Measurements from ENCODE around the gene GPHN.

Gene GPHN

GRCh38 chr14:66507722-66508546, at the start of gene GPHN:
GPHN (plus strand) TSS chr14:66508147.
- Histone ChIP-seq H3K9me3 (ENCODE audit: control insufficient read depth, insufficient read depth, low read length) (no peaks in the 10 kb centered on the region), H3K36me3 (ENCODE audit: insufficient read depth, low read length) (no peaks in the 10 kb centered on the region), H3K9ac (ENCODE audit: low read depth, low read length) (peak within 1 kb of the TSS; percentile 69), H3K4me1 (ENCODE audit: insufficient read depth, low read length) (no peaks in the 10 kb centered on the region)

- Histone ChIP-seq H3K36me3 (ENCODE audit: insufficient read depth, low read length) (no peaks in the 10 kb centered on the region), H3K9ac (ENCODE audit: low read depth, low read length) (no peak overlapping the region), H3K9me3 (ENCODE audit: control insufficient read depth, insufficient read depth, low read length) (0 out of 2 replicates have a peak, but pooled peaks cover 4% of the 10 kb centered on the region), H3K4me1 (ENCODE audit: insufficient read depth, low read length) (no peaks in the 10 kb centered on the region)
Measured at GRCh38 chr14:66459603-66460002, 48.3 kb upstream of the GPHN start.

- Histone ChIP-seq H3K9ac (ENCODE audit: low read depth, low read length) (no peak overlapping the region), H3K9me3 (ENCODE audit: control insufficient read depth, insufficient read depth, low read length) (0 out of 2 replicates have a peak, but pooled peaks cover 6% of the 10 kb centered on the region), H3K4me1 (ENCODE audit: insufficient read depth, low read length) (no peaks in the 10 kb centered on the region), H3K36me3 (ENCODE audit: insufficient read depth, low read length) (no peaks in the 10 kb centered on the region)
Measured at GRCh38 chr14:66464261-66464660, 43.7 kb upstream of the GPHN start.

GRCh38 chr14:66468778-66469367, 39.1 kb upstream of the GPHN start:
- no peak overlapping the region for H3K9ac ChIP-seq (ENCODE audit: low read depth, low read length)

GRCh38 chr14:66471584-66471983, 36.4 kb upstream of the GPHN start:
- peaks cover 7% of the 10 kb centered on the region for H3K9me3 ChIP-seq (ENCODE audit: control insufficient read depth, insufficient read depth, low read length)
- H3K36me3 ChIP-seq (ENCODE audit: insufficient read depth, low read length): no peaks in the 10 kb centered on the region
- no peaks in the 10 kb centered on the region for H3K4me1 ChIP-seq (ENCODE audit: insufficient read depth, low read length)
- H3K9ac ChIP-seq (ENCODE audit: low read depth, low read length): no peak overlapping the region

More at GRCh38 chr14:66468778-66469367, 39.1 kb upstream of the GPHN start:
- no peaks in the 10 kb centered on the region for H3K4me1 ChIP-seq (ENCODE audit: insufficient read depth, low read length)
- no peaks in the 10 kb centered on the region for H3K36me3 ChIP-seq (ENCODE audit: insufficient read depth, low read length)
- H3K9me3 ChIP-seq (ENCODE audit: control insufficient read depth, insufficient read depth, low read length): peaks cover 11% of the 10 kb centered on the region

- H3K9ac ChIP-seq (ENCODE audit: low read depth, low read length): no peak overlapping the region
- peaks cover 7% of the 10 kb centered on the region for H3K9me3 ChIP-seq (ENCODE audit: control insufficient read depth, insufficient read depth, low read length)
- H3K4me1 ChIP-seq (ENCODE audit: insufficient read depth, low read length): no peaks in the 10 kb centered on the region
- no peaks in the 10 kb centered on the region for H3K36me3 ChIP-seq (ENCODE audit: insufficient read depth, low read length)
Measured at GRCh38 chr14:66472251-66472650, 35.7 kb upstream of the GPHN start.

GRCh38 chr14:66473223-66473622, 34.7 kb upstream of the GPHN start:
- Histone ChIP-seq H3K9ac (ENCODE audit: low read depth, low read length) (no peak overlapping the region), H3K9me3 (ENCODE audit: control insufficient read depth, insufficient read depth, low read length) (peaks cover 7% of the 10 kb centered on the region), H3K4me1 (ENCODE audit: insufficient read depth, low read length) (no peaks in the 10 kb centered on the region)

GRCh38 chr14:66476964-66477363, 31.0 kb upstream of the GPHN start:
- Histone ChIP-seq H3K4me1 (ENCODE audit: insufficient read depth, low read length) (no peaks in the 10 kb centered on the region), H3K9me3 (ENCODE audit: control insufficient read depth, insufficient read depth, low read length) (no peaks in the 10 kb centered on the region; the same call in 1 of the 2 replicates), H3K9ac (ENCODE audit: low read depth, low read length) (no peak overlapping the region), H3K36me3 (ENCODE audit: insufficient read depth, low read length) (no peaks in the 10 kb centered on the region)

More at GRCh38 chr14:66473223-66473622, 34.7 kb upstream of the GPHN start:
- H3K36me3 ChIP-seq (ENCODE audit: insufficient read depth, low read length): no peaks in the 10 kb centered on the region

- Histone ChIP-seq H3K9me3 (ENCODE audit: control insufficient read depth, insufficient read depth, low read length) (no peaks in the 10 kb centered on the region), H3K9ac (ENCODE audit: low read depth, low read length) (no peak overlapping the region), H3K36me3 (ENCODE audit: insufficient read depth, low read length) (no peaks in the 10 kb centered on the region)
Measured at GRCh38 chr14:66477567-66477966, 30.4 kb upstream of the GPHN start.

GRCh38 chr14:66482873-66483272, 25.1 kb upstream of the GPHN start:
- Histone ChIP-seq H3K4me1 (ENCODE audit: insufficient read depth, low read length) (no peaks in the 10 kb centered on the region), H3K9me3 (ENCODE audit: control insufficient read depth, insufficient read depth, low read length) (no peaks in the 10 kb centered on the region), H3K9ac (ENCODE audit: low read depth, low read length) (no peak overlapping the region), H3K36me3 (ENCODE audit: insufficient read depth, low read length) (no peaks in the 10 kb centered on the region)

More at GRCh38 chr14:66477567-66477966, 30.4 kb upstream of the GPHN start:
- H3K4me1 ChIP-seq (ENCODE audit: insufficient read depth, low read length): no peaks in the 10 kb centered on the region

GRCh38 chr14:66483322-66483721, 24.6 kb upstream of the GPHN start:
- Histone ChIP-seq H3K9ac (ENCODE audit: low read depth, low read length) (no peak overlapping the region), H3K4me1 (ENCODE audit: insufficient read depth, low read length) (no peaks in the 10 kb centered on the region), H3K36me3 (ENCODE audit: insufficient read depth, low read length) (no peaks in the 10 kb centered on the region), H3K9me3 (ENCODE audit: control insufficient read depth, insufficient read depth, low read length) (no peaks in the 10 kb centered on the region)

GRCh38 chr14:66485029-66485428, 22.9 kb upstream of the GPHN start:
- Histone ChIP-seq H3K4me1 (ENCODE audit: insufficient read depth, low read length) (no peaks in the 10 kb centered on the region), H3K9me3 (ENCODE audit: control insufficient read depth, insufficient read depth, low read length) (no peaks in the 10 kb centered on the region), H3K36me3 (ENCODE audit: insufficient read depth, low read length) (no peaks in the 10 kb centered on the region), H3K9ac (ENCODE audit: low read depth, low read length) (no peak overlapping the region)

GRCh38 chr14:66485910-66486421, 22.0 kb upstream of the GPHN start, which contains the start of gene CCDC196:
CCDC196 (plus strand) TSS chr14:66486371; CDS start chr14:66486503, 132 bp downstream.
- Histone ChIP-seq H3K36me3 (ENCODE audit: insufficient read depth, low read length) (no peaks in the 10 kb centered on the region), H3K9me3 (ENCODE audit: control insufficient read depth, insufficient read depth, low read length) (no peaks in the 10 kb centered on the region), H3K9ac (ENCODE audit: low read depth, low read length) (no peak within 1 kb of the TSS), H3K4me1 (ENCODE audit: insufficient read depth, low read length) (no peaks in the 10 kb centered on the region)

- H3K9ac ChIP-seq (ENCODE audit: low read depth, low read length): no peak overlapping the region
- H3K4me1 ChIP-seq (ENCODE audit: insufficient read depth, low read length): no peaks in the 10 kb centered on the region
- H3K36me3 ChIP-seq (ENCODE audit: insufficient read depth, low read length): no peaks in the 10 kb centered on the region
- H3K9me3 ChIP-seq (ENCODE audit: control insufficient read depth, insufficient read depth, low read length): no peaks in the 10 kb centered on the region
Measured at GRCh38 chr14:66487164-66487563, 20.8 kb upstream of the GPHN start.
